GM11168 (cell line): ENCODE measurements around the gene ELOVL3.

ENCODE experiments used
- in situ Hi-C: fragments of 300-500 bp; cut with MboI; formaldehyde crosslinking; loops from one replicate; pipeline ENCODE4 v1.12.0; 2022; ENCODE audit warnings: low sequenced_read_pairs; ENCODE audit not compliant: unreplicated experiment

The ELOVL3 gene

GRCh38 chr10:102222797-102223196 is 3.3 kb upstream of the ELOVL3 start:
- in situ Hi-C loops, result no loop called here

- in situ Hi-C loops, result loop anchor here (5.0 kb wide), 2 partner anchors 44 to 126 kb away; no protein-coding TSS in a partner anchor
Observed at GRCh38 chr10:102226542-102226870, 407 bp downstream of the ELOVL3 start.

DNA sequence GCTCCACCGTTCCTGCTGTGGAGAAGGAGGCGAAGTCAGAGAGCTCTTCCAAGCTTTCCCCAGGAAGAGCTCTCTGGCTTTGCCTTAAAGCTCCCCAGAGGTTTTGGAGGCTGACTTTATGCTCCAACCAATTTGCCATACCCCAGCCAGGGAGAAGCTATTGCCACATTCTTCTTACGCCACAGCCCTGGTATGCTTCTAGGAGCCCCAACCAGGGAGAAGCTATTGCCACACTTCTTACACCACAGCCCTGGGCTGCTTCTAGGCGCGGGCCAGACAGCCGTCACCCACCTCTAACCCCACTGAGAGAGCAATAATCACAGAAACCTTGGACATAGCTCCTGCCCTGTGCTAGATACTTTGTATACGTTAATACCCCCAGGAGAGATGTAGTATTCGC is 951 bp downstream of the ELOVL3 start:
- in situ Hi-C loops, result loop anchor here (5.0 kb wide), 2 partner anchors 45 to 125 kb away; no protein-coding TSS in a partner anchor

DNA sequence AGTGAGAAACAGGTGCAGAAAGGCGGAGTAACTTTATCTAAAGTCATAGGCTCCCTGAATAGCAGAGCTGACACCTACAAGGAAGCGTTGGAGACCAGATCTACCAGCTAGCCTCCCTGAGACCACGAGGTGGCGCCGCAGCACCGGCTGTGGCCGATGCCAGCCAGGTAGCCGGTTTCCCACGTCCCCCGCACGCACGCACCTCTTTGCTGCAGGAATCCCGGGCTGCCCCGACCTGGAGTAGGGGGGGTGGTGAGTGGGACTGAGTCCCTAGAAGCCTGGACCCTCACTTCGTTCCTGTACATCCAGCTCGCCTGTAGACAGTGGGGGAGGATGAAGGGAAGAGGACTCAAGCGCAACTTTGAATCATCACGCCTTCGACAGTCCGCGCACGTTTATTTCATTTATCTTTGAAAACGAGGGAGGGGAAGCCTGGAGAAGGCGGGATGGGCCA is 3.7 kb downstream of the ELOVL3 start:
- in situ Hi-C loops, result loop anchor here (5.0 kb wide), 2 partner anchors 48 to 122 kb away; no protein-coding TSS in a partner anchor

DNA sequence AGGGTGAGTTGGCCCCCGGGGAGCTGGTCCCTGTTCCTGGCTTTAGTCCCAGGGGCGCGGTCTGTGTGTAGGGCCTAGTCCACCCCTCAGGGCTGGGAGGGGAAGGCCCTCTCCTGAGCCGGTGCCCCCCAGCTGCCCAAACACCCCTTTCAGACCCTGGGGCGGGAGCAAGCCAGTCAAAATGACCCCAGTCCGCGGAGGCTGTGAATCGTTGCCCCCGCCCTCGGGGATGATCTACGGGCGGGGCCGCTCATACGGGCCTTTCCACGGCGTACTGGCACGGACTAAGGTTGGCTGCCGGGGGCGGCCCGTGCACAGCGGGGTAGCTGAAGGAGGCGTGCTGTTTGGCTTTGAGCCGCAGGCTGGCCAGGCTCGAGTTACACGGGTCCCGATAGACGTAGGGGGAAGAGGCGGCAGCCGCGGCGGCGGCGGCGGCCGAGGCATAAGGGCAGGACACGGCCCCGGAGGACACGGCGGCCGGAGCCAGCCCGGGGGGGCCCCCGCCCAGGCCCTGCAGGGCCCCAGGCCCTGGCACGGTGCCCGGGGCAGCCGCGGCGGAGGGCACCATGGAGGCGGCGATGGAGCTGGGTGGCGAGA is 4.3 kb downstream of the ELOVL3 start:
- in situ Hi-C loops, result no loop called here

GRCh38 chr10:102230861-102231356 is 4.8 kb downstream of the ELOVL3 start:
- in situ Hi-C loops, result no loop called here

DNA sequence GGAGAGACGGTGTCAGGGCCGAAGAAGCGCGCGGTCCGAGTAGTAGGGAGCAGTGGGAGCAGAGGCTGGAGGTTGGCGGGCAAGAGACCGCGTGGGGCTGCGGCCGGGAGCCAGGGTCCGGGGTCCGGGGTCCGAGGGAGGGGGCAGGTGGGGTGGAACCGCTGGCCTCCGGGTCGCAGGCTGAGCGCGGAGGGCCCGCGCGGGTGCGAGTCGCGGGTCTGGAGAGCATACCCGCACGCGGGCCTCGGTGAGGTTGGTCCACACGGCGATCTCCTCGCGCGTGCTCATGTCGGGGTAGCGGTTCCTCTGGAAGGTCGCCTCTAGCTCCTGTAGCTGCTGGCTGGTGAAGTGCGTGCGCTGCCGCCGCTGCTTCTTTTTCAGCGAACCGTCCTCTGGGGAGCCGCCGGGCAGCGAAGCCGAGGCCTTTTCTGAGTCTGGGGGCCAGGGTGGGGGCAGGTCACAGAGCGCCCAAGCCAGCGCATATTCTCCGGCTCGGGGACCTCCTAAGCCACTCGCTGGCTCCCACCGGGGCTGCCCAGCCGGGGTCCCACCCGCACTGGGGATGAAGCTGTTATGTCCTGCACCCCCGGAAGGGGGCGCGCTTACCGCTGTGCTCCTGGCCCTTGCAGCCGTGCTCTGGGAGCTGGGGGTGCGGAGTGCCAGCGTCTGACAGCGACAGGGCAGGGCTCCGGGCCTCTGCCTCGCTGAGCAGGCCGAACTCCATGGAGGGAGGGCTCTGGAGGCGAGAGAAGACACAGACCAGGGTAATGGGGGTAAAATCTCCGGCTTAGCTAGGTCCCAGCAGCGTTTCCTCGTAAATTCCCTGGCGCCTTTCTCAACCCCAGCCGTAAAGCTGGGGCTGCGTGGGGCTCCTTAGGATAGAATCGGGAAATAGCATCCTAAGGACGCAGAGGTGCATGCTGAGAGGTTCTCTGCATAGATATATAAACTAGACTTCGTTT is 5.5 kb downstream of the ELOVL3 start:
- in situ Hi-C loops, result no loop called here

DNA sequence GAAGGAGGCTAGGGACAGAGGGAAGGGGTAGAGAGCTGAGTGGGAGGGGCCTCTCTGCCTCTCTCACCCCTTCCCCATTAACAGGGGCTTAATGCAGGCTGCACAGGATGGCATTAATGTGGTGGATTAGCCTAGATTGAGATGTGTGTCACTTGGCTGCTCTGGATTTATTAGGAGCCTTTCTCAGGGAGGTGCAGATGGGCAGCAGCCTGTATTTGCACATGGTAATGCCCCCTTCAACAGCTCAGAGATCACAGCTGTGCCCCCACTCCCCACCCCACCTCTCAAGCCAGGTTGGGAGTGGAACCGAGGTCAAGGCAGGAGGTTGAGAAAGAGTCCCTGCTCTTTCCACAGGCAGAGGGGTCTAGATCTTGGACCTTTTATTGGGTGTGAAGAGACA is 7.9 kb downstream of the ELOVL3 start:
- in situ Hi-C loops, result no loop called here

DNA sequence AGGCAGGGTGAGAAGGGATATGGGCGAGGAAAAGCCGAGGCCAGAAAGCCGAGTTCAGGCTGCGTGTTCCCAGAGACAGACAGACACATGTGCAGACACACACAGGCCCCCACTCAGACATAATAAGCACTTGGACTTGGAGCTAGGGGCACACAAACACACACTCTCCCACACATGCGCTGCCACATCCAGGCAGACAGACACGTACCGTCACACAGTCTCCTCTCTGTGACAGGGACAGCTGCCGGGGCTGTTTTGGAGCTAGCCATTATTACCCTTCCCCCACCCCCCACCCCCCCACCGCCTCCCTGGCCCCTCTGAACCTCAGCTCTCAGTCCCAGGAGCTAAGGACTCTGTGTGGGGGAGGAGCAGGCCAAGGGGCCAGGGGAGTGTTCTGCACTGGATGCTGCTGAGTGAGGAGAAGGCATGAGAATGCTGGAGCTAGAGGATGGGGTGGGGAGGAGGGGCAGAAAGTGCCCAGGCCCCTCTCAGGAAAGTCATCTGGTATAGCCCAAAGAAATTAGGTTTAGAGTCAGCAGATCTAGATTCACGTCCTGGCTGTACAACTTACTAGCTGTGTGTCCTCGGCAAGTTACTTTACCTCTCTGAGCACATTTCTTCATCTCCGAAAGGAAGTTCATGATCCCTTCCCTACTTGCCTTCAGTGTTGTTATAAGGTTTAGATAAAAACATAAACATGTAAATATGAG is 8.9 kb downstream of the ELOVL3 start:
- in situ Hi-C loops, result no loop called here

GRCh38 chr10:102235598-102235920 is 9.5 kb downstream of the ELOVL3 start:
- in situ Hi-C loops, result no loop called here

- in situ Hi-C loops, result no loop called here
Observed at GRCh38 chr10:102236006-102236405, 9.9 kb downstream of the ELOVL3 start.

DNA sequence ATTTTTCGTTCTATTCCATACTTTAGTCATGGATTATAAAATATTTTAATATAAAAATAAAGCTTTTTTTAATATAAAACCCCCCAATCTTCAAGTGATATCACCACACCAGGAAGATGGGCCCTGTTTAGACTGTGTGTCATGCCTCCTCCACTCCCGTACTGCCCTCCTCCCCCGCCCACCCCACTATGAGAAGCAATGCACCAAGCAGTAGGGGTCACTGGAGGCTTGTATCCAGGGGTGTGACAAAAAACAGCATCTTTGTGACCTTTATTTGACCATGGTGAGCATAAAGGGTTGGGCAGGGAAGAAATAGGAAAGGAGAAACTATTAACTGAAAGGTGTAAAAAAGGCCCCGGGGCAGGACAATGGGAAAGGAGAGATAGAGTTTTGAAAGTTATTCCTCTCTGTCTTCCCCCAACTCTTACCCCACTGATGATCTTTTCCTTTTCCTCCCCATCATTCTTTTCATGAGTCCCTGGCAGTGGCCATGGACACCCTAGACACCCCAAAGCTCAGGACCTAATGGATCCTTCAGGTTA is 11.7 kb downstream of the ELOVL3 start:
- in situ Hi-C loops, result no loop called here

- in situ Hi-C loops, result no loop called here
Observed at GRCh38 chr10:102240467-102241031, 14.4 kb downstream of the ELOVL3 start.

- in situ Hi-C loops, result no loop called here
Observed at GRCh38 chr10:102241032-102241443, 14.9 kb downstream of the ELOVL3 start.

GRCh38 chr10:102241444-102242117 is 15.5 kb downstream of the ELOVL3 start, which contains the start of gene PITX3:
Gene PITX3 (minus strand): TSS chr10:102241512. CDS start chr10:102232080, 9,432 bp downstream.
- in situ Hi-C loops, result no loop called here

DNA sequence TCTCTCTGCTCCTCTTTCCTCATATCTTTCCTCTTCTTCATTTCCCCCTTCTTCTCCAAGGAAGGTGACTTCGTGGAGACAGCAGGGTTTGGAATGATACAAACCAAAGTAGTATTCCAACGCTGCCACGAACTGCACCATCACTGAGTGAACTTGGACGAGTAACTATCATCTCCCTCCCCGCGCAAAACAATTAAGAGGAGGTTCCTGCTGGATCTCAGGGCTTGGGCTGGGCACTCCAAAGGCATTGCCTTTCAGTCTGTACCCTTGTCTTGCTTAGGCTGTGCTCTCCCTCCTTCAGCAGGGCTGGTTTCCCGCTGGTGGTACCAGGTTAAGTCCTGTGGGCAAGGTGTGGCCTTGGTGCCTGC is 16.0 kb downstream of the ELOVL3 start:
- in situ Hi-C loops, result no loop called here

GRCh38 chr10:102243309-102243708 is 17.2 kb downstream of the ELOVL3 start:
- in situ Hi-C loops, result no loop called here

DNA sequence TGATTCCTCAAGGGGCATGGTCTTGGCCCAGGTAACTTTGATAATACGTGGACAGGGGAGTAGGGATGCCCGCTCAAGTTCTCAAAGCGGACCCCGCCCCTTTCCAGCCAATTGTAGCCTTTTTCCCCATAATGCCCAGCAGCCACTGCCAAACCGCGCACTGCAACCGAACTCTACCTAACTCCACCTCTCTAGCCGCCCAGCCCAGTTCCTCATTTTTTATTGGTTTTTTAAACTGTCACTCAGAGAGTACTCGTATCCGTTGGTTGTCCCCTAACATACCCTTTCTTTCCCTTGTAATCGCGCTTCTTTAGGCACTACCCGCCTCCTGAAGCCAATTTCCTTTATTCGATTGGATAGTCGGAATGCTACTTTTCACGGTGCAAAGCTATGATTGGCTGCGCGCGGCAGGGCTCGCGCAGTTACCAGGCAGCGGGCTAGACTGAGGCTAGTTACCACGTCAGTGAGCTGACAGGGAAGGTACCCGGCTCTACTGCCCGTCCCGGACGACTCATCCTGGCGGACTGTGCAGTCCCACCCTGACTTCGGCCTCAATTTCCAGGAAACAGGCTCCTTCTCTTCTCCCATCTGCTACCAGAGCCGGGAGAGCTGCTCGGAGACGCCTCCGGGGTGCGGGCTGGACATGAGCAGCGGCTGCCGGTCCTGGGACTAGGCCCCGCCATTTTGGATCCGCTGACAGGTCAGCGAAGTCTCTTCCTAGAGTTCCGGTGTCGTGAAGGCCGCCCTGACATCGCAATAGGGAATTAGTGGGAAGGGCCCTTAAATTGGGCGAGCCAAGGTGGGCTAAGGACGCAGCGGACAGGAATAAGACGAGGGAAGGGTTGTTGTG is 19.2 kb downstream of the ELOVL3 start, which contains the start of gene GBF1:
GBF1 (plus strand) TSS at position 451 of the 850 bp plus-strand sequence. CDS start 13,407 bp downstream, outside the sequence.
- in situ Hi-C loops, result no loop called here

GRCh38 chr10:102245932-102246251 is 19.8 kb downstream of the ELOVL3 start:
- in situ Hi-C loops, result no loop called here
